ENCODE results near the gene GP1BB. TPM values are rescaled to one million over a fixed set of nuclear protein-coding genes. Genes with fewer than 3 reads are reported as not detected.

Gene GP1BB
- total RNA-seq, 4 donors from 2014 or later, result 14.7 to 28.7 (median 19.4) TPM

DNA sequence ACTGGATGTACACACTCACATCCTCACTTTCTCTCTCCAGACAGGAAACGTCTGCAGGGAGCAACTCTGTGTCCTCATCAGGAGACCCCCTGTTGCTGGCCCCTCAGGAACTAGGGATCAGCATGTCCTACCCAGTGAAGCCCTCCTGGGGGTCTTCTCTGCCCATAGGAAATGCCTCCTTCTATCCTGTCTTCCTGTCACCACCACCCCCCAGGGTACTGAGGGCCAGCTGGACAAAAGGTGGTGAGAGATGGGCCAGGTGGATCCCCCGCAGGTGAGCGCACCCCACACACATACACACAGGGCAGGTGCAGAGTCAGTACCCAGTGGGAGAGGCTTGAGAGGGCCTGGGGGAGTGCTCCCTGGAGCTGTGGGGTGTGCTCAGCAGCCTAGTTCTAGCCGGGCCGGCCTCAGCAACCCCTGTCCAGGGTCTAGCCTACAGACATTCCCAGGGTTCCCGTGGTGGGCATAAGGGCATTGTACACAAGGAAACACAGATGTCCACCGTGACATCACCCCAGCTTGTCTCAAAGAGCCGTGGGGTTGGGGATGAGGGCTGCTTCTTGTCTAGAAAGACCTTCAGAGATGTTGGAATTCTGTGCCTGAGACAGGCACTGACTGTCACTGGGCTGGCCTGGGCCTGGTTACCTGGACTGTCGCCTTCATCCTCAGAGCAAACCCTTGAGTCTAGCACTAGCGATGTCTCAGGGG lies 9.2 kb downstream of the GP1BB start:
- H3K27me3 ChIP-seq, result no peaks in the 10 kb centered on the region
- no peaks in the 10 kb centered on the region for H3K9me3 ChIP-seq
- no peaks in the 10 kb centered on the region for H3K36me3 ChIP-seq
- DNase-seq (ENCODE audit: low spot score in 2 of 2), result no peak
- WGBS, result 85% methylated on average over 3 of the region's 10 CpGs
- no peak overlapping the region for H3K4me3 ChIP-seq
- no peak for TF ChIP-seq EP300 (IDR thresholded peaks at IDR 0.05)
- no peak for TF ChIP-seq POLR2A (IDR thresholded peaks at IDR 0.05)
- no peak for TF ChIP-seq POLR2AphosphoS5 (IDR thresholded peaks at IDR 0.05)
- no peak for TF ChIP-seq CTCF (IDR thresholded peaks at IDR 0.05)
- H3K4me1 ChIP-seq, result peaks cover 10% of the 10 kb centered on the region
- H3K27ac ChIP-seq, result no peak overlapping the region

- peaks cover 2% of the 10 kb centered on the region for H3K27me3 ChIP-seq
- 70% methylated on average over 5 of the region's 5 CpGs for WGBS
- TF ChIP-seq EP300 (IDR thresholded peaks at IDR 0.05), result no peak
- no peak for TF ChIP-seq CTCF (IDR thresholded peaks at IDR 0.05)
- no peak for TF ChIP-seq POLR2A (IDR thresholded peaks at IDR 0.05)
- TF ChIP-seq POLR2AphosphoS5 (IDR thresholded peaks at IDR 0.05), result no peak
- no peaks in the 10 kb centered on the region for H3K36me3 ChIP-seq
- no peak overlapping the region for H3K27ac ChIP-seq
- no peaks in the 10 kb centered on the region for H3K9me3 ChIP-seq
- DNase-seq (ENCODE audit: low spot score in 2 of 2), result no peak
- no peak overlapping the region for H3K4me3 ChIP-seq
- peaks cover 10% of the 10 kb centered on the region for H3K4me1 ChIP-seq
Observed at GRCh38 chr22:19733755-19734154, 10.4 kb downstream of the GP1BB start.

GRCh38 chr22:19734163-19734562 lies 10.8 kb downstream of the GP1BB start:
- Histone ChIP-seq H3K4me1 (peaks cover 10% of the 10 kb centered on the region), H3K9me3 (no peaks in the 10 kb centered on the region), H3K27me3 (peaks cover 3% of the 10 kb centered on the region), H3K27ac (no peak overlapping the region), H3K36me3 (no peaks in the 10 kb centered on the region), H3K4me3 (no peak overlapping the region)
- no peak for DNase-seq (ENCODE audit: low spot score in 2 of 2)
- TF ChIP-seq CTCF (IDR thresholded peaks at IDR 0.05), result no peak
- no peak for TF ChIP-seq POLR2AphosphoS5 (IDR thresholded peaks at IDR 0.05)
- no peak for TF ChIP-seq POLR2A (IDR thresholded peaks at IDR 0.05)
- TF ChIP-seq EP300 (IDR thresholded peaks at IDR 0.05), result no peak
- WGBS, result 100% methylated on average over 1 of the region's 7 CpGs

DNA sequence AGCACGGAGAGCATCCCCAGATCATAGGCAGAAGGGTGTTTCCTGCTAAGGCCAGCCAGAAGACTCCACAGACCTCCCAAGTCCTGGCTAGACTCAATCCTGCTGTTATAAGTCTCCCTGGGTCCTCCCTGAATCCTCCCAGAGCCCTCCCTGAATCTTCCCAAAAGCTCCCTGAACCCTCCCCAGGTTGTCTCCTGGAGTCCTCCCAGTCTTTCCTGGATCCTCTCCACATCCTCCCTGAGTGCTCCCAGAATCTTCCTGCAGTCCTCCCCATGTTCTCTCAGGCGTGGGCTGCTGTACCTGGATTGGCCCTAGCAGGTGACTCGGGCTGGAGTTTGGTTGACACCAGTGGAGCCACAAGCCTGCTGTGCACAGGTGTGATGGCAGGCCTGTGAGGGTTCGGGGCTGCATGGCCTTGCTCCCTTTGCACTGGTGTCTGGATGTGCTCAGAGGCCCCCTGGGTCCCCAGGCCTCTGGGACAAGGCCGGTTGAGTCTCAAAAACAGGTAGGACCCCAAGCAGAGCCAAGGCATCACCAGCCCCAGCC lies 11.6 kb downstream of the GP1BB start:
- no peaks in the 10 kb centered on the region for H3K9me3 ChIP-seq
- TF ChIP-seq CTCF (IDR thresholded peaks at IDR 0.05), result no peak
- TF ChIP-seq POLR2AphosphoS5 (IDR thresholded peaks at IDR 0.05), result no peak
- TF ChIP-seq POLR2A (IDR thresholded peaks at IDR 0.05), result no peak
- TF ChIP-seq EP300 (IDR thresholded peaks at IDR 0.05), result no peak
- peaks cover 10% of the 10 kb centered on the region for H3K4me1 ChIP-seq
- no peaks in the 10 kb centered on the region for H3K36me3 ChIP-seq
- no peak overlapping the region for H3K27ac ChIP-seq
- no peak for DNase-seq (ENCODE audit: low spot score in 2 of 2)
- WGBS, result 100% methylated on average over 2 of the region's 5 CpGs
- peaks cover 3% of the 10 kb centered on the region for H3K27me3 ChIP-seq
- H3K4me3 ChIP-seq, result no peak overlapping the region

DNA sequence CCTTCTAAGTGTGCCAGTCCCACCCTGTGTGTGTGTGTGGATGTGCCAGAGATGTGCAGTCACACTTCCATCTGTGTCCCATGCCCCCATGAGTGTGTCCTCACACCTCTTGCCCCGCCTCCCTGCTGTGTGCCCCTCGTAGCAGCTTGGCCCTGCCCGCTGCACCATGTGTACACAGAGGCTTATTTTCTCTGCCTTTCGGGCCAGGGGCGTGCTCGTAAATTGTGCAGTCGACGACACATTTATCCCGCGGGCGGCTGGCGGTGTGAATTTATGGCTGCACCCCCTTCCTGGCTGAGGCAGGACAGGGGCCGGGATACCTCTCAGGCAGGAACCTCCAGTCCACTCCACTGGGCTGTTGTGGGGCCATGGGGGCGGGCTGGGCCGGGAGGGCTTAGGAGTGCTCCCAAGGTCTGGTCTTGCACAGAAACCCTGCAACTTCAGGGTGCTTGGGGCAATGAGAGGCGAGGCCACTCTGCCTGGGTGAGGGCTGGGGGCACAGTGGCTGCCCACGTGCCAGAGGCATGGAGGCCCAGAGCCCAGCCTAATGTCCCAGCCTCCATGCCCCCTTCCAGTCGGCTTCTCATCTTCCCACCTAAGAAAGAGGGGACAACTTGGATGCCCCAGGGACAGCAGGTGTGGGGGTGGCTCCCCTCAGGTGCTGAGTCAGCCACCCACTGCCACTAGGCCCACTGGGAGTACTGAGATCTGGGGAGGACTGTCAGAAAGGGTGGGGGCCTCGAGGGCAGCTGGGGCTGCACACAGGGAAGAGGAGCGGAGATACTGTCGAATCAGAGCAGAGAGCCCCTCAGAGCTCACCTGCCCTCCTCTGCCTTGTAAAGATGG lies 12.5 kb downstream of the GP1BB start:
- peaks cover 3% of the 10 kb centered on the region for H3K27me3 ChIP-seq
- no peaks in the 10 kb centered on the region for H3K9me3 ChIP-seq
- TF ChIP-seq POLR2A (IDR thresholded peaks at IDR 0.05) (no peak), CTCF (IDR thresholded peaks at IDR 0.05) (no peak), POLR2AphosphoS5 (IDR thresholded peaks at IDR 0.05) (no peak), EP300 (IDR thresholded peaks at IDR 0.05) (no peak)
- no peak for DNase-seq (ENCODE audit: low spot score in 2 of 2)
- no peak overlapping the region for H3K4me3 ChIP-seq
- 86% methylated on average over 17 of the region's 21 CpGs for WGBS
- H3K4me1 ChIP-seq, result peaks cover 3% of the 10 kb centered on the region
- no peak overlapping the region for H3K27ac ChIP-seq
- no peaks in the 10 kb centered on the region for H3K36me3 ChIP-seq
